ENCODE results near the gene IL1RAPL2.
"Not testable (repeated sequence)": the region's sequence is repeated elsewhere in the genome, so short reads cannot be mapped to it uniquely, and the experiment has no call there.

Gene IL1RAPL2

DNA sequence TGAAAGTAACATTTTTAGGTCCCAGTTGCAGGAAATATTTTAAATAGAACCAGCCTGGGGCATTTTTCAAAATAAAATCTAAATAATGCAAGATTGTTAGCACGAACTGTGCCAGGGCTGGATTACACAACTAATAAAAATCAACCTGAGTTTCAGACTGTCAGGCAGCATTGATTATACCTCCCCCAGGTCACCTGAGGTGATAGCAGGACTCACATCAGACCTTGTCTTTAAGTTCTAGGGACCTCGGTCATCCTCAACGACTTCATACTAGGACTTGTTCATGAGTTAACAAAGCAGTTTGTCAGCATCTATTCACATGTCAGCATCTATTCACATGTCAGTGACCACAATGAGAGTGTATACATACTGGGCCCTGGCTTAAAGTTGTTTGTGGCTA is 663.1 kb downstream of the IL1RAPL2 start:
- Histone ChIP-seq H3K4me3 (no peak overlapping the region), H3K27ac (no peak overlapping the region)
- DNase-seq (ENCODE audit: low spot score), result no peak
- TF ChIP-seq CTCF (IDR thresholded peaks at IDR 0.05), result no peak

GRCh38 chrX:105237407-105237806 is 671.4 kb downstream of the IL1RAPL2 start:
- DNase-seq (ENCODE audit: low spot score); H3K27ac ChIP-seq: not testable (repeated sequence)

DNA sequence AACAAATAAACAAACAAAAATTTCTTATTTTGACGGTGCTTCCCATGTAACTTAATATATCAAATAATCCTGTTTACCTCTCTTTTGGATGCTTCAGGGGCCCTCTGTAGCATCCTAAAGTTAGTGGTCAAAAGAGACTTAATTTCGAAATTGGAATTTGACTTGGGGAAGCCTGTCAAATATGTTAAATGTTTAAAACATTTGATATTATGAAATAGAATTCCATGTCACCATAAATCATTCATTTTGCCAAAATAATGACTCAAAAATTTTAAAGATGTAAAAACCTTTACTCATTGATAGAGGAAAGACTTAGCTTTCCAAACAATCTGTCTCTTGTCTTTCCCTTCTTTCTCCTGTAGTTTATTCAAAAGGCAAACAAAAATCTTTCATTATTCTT is 675.1 kb downstream of the IL1RAPL2 start:
- no peak for DNase-seq (ENCODE audit: low spot score)
- no peak overlapping the region for H3K27ac ChIP-seq
- H3K4me3 ChIP-seq, result no peak overlapping the region
- TF ChIP-seq CTCF (IDR thresholded peaks at IDR 0.05), result no peak

More at GRCh38 chrX:105237407-105237806, 671.4 kb downstream of the IL1RAPL2 start:
- H3K4me3 ChIP-seq, result not testable (repeated sequence)

GRCh38 chrX:105260291-105261043 is 694.5 kb downstream of the IL1RAPL2 start:
- Histone ChIP-seq H3K4me3 (no peak overlapping the region), H3K27ac (no peak overlapping the region)
- DNase-seq (ENCODE audit: low spot score), result no peak
- TF ChIP-seq CTCF (IDR thresholded peaks at IDR 0.05), result no peak

GRCh38 chrX:105263171-105263570 is 697.2 kb downstream of the IL1RAPL2 start:
- no peak for DNase-seq (ENCODE audit: low spot score)
- TF ChIP-seq CTCF (IDR thresholded peaks at IDR 0.05), result no peak
- Histone ChIP-seq H3K4me3 (no peak overlapping the region), H3K27ac (no peak overlapping the region)

DNA sequence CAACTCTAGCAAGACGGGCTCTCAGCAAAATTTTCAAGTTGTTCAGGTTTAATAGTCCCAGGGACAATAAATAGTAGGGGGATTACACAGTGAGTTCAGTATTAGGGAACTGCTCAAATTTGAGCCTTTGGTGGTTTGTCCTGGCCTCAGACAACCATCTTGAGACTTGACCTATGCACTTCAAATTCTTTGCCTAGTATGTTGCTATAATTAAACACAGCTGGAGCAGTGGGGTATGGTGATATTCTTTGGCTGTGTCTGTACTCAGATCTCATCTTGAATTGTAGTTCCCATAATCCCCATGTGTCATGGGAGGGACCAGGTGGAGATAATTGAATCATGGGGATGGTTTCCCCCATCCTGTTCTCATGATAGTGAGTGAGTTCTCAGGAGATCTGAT is 697.8 kb downstream of the IL1RAPL2 start:
- TF ChIP-seq CTCF (IDR thresholded peaks at IDR 0.05), result no peak
- DNase-seq (ENCODE audit: low spot score), result no peak
- Histone ChIP-seq H3K27ac (no peak overlapping the region), H3K4me3 (no peak overlapping the region)

DNA sequence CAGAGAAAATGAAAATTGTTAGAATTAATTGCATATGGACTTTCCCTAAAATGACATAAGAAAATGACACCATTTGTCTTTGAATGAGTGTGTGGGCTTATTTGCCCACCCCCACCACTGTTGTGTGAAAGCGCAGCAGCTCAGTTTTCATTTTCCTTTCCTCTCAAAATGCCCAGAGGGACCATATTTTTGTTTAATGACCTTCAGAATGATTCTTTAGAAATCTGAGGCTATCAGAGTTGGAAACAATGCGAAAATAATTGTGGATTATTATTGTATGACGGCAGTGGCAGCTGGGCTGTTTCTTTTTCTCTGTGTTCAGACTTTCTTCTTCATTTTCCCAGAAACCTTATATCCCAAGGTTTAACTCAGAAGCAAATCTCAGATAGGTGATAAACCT is 699.1 kb downstream of the IL1RAPL2 start:
- no peak for DNase-seq (ENCODE audit: low spot score)
- no peak for TF ChIP-seq CTCF (IDR thresholded peaks at IDR 0.05)
- Histone ChIP-seq H3K4me3 (no peak overlapping the region), H3K27ac (no peak overlapping the region)

All from coronary artery (tissue), 2 donors.